DMS53 treated with DMSO at 0.1 percent for 48 hours (cell line): Measurements from ENCODE around the gene HDAC10.
A peak's percentile ranks its signal among the peaks of the same experiment; 100 is the strongest.
"Not testable (repeated sequence)": the region's sequence is repeated elsewhere in the genome, so short reads cannot be mapped to it uniquely, and the experiment has no call there.

Experiments
- DNase-seq: peaks from one replicate; lab custom pipeline; 2025; ENCODE audit not compliant: unreplicated experiment; lab: John Stamatoyannopoulos, UW

The HDAC10 gene

DNA sequence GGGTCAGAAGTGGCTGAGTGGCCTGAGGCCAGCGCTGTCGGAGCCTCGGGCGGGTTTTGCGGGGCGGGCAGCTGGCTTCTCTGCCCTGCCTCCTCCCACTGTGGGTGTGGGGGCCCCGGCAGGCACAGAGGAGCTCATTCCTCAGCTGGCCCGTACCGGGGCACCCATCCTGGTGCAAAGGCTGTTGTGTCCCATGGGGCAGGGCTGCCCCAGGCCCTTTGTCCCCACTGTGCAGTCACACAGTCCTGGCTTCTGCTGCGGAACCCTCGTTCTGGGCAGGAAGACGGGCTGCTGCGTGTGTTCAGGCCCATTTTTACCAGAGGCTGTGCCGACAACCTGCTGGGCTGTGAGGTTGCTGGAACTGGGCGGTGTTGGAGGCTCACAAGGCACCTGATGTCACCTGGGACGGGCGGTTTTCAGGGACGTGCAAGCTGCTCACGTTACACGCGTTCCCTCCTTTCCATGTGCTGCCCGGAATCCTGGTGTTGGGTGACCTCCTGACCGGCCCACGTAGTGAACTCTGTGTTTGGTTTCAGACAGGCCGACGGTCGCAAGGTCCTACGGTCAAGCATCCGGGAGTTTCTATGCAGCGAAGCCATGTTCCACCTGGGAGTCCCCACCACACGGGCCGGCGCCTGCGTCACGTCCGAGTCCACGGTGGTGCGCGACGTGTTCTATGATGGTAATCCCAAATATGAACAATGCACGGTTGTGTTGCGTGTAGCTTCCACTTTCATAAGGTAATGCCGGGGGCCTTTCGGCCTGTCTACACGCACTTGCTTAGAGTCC lies 45.1 kb downstream of the HDAC10 start:
- no peak for DNase-seq

DNA sequence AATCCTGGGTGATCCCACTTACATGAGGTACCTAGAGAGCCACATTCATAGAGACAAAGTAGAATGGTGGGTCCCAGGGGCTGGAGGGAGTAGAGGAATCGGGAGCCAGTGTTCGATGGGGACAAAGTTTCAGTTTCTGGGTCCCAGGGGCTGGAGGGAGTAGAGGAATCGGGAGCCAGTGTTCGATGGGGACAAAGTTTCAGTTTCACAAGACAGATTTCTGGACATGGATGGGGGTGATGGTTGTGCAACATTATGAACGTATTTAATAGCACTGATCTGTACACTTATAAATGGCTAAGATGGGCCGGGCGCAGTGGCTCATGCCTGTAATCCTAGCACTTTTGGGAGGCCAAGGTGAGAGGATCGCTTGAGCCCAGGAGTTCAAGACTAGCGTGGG lies 46.1 kb downstream of the HDAC10 start:
- DNase-seq, result not testable (repeated sequence)

DNA sequence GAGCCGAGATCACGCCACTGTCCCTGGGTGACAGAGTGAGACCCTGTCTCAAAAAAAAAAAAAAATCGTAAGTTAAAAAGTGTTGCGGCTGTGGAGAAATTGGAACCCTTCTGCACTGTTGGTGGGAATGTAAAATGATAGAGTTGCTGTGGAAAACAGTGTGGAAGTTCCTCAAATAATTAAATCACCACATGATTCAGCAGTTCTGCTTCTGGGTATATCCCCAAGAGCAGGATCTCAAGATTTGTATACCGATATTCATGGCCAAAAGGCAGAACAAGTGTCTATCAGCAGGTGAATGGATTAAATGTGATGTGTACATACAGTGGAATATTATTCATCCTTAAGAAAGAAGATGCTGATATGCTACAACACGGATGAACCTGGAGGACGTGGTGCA lies 46.5 kb downstream of the HDAC10 start:
- no peak for DNase-seq

DNA sequence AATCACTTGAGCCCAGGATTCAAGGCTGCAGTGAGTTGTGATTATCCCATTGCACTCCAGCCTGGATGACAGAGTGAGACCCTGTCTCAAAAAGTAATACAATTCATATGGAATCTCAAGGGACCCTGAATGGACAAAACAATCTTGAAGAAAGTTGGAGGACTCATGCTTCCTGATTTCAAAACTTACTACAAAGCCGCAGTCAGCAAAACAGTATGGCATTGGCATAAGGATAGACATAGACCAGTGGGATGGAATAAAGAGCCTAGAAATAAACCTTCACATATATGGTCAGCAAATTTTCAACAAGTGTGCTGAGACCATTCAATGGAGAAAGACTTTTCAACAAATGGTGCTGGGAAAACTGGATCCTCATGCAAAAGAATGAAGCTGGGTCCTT lies 47.8 kb downstream of the HDAC10 start:
- no peak for DNase-seq

DNA sequence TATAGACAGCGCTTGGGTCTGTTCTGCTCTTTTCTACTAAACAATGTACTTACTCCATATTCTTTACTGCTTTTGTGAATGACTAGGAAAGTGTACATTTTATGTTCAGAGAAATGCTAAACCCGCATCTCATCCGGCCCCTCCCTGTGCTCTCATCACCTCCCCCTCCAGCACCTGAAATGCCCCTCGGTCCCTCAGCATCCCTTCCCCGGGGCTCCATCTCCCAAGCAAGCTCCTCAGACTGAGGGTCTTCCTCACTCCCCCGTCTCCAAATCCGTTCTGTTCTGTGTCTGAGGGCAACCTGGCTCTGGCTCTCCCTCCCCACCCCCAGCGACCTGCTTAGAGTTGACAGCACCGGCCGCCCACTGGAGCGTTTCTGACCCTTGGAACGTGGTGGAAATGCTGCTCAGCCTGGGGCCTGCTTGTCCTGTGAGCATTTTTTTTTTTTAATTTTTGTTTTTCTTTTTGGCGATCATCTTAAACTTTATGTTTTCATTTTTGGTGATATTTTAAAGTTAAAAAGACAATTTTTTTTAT lies 48.9 kb downstream of the HDAC10 start:
- DNase-seq, result no peak

DNA sequence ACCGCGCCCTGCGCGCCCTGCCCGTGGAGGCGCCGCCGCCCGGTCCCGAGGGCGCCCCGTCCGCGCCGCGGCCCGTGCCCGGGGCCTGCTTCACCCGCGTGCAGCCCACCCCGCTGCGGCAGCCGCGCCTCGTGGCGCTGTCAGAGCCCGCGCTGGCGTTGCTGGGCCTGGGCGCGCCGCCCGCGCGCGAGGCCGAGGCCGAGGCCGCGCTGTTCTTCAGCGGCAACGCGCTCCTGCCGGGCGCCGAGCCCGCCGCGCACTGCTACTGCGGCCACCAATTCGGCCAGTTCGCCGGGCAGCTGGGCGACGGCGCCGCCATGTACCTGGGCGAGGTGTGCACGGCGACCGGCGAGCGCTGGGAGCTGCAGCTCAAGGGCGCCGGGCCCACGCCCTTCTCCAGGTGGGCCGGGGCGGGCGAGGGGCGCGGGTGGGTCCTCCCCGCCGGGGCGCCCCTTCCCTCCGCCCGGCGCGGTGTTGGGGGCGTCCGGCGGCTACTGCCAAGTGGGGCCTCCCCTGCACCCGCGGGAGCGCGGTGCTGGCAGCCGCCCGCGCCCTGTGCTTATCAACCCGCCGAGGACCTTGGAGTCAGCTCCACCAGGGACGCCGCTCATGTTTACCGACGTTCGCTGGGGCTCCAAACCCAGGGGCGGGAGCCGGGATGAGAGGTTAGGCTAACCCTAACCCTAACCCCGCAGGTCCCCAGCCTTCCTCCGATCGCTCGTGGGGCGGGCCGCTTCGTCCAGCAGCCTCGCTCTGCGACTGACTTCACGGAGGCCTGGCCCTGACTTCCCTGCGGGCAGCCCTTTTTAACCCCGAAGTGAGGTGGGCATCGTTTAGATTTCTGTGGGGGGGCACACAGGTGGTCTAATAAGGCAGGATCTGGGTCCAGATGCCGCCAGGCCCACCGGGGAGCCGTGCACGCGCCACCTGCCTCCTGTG lies 49.6 kb downstream of the HDAC10 start:
- DNase-seq, result no peak

DNA sequence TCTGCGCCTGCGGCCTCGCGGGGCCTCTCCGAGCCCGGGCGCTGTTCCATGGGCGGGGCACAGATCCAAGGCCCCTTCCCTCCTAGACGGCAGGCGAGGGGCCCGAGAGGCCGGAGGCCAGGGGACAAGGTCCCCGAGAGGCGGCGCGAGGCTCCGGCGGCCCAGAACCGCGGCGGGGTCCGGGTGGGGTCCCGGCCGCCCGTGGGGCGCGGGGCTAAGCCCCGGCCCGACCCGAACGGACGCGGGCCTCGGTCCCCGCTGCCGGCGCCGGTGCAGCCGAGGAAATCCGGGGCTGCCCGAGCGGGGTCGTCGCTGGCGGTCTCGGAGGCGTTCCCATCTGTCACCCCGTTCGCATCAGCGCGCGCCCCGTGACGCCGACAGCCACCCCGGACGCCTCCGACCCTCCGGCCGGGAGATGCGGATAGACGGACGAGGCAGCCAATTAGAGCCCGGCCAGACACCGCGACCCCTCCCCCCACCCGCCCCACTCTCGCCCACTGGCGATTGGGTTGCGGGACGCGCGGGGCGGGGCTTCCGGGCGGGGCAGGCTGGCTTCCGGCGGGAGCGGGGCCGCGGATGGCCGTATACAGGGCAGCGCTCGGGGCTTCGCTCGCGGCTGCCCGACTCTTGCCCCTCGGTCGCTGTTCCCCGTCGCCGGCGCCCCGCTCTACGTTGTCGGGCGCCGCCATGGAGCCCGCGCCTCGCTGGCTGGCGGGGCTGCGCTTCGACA lies 50.4 kb downstream of the HDAC10 start, which contains the start of gene SELENOO:
TSS of gene SELENOO (plus strand) at position 551 of the 730 bp plus-strand sequence. CDS start at position 577, 26 bp downstream.
- DNase-seq, result peak; percentile 41

DNA sequence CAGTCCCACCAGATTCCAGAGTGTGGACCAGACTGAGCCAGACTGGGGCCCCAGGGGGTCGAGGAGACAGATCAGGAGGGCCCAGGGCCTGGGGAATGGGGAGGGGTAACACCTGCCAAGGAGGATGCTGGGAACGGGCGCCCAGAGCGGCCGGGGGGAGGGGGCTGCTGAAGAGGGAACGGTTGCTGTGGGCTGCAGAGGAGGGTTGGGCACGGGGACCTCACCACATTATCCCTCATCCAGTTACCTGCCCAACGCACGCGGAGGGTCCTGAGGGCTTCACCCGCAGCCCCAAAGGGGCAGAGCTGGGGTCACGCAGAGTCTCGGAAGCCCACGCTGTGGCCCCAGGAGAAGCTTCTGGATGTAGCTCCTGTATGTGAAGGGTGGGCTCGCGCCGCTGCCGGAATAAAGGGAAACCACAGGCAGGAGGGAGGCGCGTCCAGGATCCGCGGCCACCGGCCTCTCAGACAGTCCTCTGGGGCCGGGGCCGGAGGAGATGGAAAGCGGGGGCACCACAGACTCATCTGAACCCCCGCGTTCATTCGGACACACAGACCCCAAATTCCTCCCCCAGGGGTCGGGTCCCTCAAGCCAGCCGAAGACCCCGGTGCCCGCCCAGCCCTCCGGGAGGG lies 51.1 kb downstream of the HDAC10 start:
- DNase-seq, result no peak

DNA sequence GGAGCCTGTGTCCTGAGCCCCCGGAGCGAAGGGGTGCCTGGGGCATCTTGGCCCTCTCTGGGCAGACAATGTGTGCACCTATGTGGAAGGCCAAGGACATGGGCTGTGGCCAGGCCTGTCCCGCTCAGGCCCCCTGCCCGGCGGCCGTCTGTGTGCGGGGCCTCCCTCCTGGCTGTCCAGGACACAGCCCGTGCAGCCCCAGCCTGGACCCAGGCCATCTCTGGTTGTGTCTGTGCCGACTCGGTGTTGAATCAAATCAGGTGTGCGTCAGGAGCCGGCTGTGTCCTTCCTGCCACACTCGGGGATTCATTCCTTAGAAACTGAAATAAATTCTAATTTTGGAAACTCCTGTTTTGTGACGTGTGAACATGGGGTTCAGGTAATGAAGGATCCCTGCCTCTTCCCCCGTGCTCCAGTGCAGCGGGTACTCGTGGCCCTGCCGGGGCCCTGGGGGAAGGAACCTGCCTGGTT lies 51.8 kb downstream of the HDAC10 start:
- no peak for DNase-seq

DNA sequence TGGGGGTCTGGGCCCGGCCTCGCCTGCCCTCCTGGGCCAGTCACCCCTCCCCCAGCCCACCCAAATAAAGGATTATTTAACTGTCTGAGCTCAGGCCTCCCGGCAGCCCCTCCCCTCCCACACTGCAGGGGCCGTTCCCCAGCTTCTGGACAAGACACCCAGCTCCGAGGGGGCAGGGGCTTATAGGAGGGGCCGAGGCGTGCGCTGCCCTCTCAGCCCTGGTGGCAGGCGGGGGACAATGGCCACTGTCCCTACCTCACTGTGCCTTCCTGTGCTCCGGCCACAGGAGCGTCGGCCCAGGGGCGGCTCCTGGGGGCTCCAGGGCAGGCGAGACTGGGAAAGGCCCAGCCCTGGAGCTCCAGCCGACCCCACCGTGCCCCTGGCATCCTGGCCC lies 52.4 kb downstream of the HDAC10 start:
- no peak for DNase-seq

DNA sequence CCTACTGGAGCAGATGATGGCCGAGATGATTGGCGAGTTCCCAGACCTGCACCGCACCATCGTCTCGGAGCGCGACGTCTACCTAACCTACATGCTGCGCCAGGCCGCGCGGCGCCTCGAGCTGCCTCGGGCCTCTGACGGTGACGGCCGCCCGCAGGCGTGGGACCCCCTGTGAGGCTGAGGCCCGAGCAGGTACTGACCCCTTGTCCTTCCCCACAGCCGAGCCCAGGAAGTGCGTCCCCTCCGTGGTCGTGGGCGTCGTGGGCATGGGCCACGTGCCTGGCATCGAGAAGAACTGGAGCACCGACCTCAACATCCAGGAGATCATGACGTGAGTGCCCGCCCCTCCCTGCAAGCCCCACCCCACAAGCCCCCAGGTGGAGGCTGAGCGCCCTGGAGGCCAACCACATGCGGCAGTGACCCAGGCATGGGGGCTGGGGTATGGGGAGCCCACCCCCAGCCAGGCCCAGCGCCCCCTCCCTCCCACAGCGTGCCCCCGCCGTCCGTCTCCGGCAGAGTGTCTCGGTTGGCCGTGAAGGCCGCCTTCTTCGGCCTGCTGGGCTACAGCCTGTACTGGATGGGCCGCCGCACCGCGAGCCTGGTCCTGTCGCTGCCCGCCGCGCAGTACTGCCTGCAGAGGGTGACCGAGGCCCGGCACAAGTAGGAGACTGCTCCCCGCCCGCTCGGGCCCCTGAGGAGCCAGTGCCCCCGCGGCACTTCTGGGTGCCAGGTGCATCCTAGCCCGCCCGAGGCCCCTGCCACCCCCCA lies 53.0 kb downstream of the HDAC10 start:
- no peak for DNase-seq

DNA sequence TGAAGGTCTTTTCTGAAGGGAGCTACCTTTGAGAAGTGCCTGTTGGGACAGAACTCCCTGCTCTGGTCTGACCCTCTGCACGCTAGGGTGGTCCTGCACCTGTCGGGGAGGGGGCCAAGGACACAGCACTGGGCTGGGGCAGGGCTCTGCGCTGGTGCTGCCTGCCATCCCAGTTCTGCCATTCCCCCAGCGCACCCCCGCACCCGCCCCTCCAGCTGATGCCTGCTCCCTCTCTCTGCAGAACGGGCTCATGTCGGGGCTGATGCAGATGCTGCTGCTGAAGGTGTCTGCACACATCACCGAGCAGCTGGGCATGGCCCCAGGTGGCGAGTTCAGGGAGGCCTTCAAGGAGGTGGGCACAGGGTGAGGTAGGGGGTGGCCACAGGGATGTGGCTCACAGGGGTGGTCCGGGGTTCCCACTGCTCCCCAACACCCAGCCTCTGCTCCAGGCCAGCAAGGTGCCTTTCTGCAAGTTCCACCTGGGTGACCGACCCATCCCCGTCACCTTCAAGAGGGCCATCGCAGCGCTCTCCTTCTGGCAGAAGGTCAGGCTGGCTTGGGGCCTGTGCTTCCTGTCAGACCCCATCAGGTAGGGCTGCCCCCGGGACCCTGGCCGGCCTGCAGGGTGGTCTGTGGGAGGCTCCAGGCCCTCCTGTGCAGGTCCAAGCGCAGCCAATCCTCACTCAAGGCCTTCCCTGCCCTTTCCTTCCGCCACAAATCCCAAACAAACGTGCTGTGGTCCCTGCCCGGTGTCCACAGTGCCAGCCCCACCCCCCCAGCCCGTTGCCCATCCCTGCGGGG lies 53.9 kb downstream of the HDAC10 start:
- DNase-seq, result no peak

DNA sequence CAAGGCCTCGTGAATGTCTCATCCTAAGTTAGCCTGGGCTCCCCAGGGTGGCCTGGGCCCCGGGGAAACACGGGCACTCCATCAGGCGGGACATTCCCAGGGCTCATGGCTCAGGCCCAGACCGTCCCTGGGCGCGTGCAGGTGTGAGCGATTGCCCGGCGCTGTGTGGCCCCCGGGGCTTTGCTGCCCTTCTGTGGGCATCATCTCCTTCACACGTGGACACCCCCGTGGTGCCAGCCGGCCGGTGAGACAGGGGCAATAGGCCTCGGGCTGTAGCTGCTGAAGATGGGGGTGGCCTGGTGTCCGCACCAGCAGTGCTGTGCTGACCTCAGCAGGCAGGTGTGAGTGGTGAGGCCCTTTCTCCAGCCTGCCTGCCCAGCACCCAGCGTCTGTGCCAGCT lies 54.8 kb downstream of the HDAC10 start:
- DNase-seq, result no peak
